ENCODE data around the gene OSTM1.
A peak's percentile ranks its signal among the peaks of the same experiment; 100 is the strongest.

Gene OSTM1

GRCh38 chr6:108074359-108075144 lies at the start of gene OSTM1:
Gene OSTM1 (minus strand): TSS chr6:108074741. CDS start chr6:108074651, 90 bp downstream.
- no peak for FAIRE-seq

GRCh38 chr6:108123946-108124345 lies 49.4 kb upstream of the OSTM1 start:
- FAIRE-seq: no peak

GRCh38 chr6:108123481-108123929 lies 49.0 kb upstream of the OSTM1 start:
- no peak for FAIRE-seq

DNA sequence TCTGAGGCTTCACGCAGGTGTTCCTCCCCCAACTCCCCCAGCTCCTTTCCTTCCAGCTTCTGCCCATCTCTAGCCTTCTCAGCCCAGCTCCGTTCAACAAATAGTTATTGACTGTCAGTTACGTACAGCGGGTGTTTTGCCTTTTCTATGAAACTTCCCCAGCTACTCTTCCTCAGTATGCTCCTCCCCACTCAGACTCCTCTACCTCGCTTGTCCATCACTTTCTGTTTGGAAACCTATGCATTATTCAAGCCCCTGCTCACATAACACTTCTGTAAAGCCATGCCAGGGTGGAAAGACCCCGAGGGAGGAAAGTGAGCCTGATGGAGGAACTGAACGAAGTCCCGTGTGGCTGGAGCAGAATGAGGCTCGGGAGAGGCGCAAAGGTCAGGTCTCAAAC lies 47.1 kb upstream of the OSTM1 start:
- FAIRE-seq: no peak

GRCh38 chr6:108120311-108120710 lies 45.8 kb upstream of the OSTM1 start:
- no peak for FAIRE-seq

- no peak for FAIRE-seq
These were observed 45.2 kb upstream of the OSTM1 start for GRCh38 chr6:108119769-108120141.

DNA sequence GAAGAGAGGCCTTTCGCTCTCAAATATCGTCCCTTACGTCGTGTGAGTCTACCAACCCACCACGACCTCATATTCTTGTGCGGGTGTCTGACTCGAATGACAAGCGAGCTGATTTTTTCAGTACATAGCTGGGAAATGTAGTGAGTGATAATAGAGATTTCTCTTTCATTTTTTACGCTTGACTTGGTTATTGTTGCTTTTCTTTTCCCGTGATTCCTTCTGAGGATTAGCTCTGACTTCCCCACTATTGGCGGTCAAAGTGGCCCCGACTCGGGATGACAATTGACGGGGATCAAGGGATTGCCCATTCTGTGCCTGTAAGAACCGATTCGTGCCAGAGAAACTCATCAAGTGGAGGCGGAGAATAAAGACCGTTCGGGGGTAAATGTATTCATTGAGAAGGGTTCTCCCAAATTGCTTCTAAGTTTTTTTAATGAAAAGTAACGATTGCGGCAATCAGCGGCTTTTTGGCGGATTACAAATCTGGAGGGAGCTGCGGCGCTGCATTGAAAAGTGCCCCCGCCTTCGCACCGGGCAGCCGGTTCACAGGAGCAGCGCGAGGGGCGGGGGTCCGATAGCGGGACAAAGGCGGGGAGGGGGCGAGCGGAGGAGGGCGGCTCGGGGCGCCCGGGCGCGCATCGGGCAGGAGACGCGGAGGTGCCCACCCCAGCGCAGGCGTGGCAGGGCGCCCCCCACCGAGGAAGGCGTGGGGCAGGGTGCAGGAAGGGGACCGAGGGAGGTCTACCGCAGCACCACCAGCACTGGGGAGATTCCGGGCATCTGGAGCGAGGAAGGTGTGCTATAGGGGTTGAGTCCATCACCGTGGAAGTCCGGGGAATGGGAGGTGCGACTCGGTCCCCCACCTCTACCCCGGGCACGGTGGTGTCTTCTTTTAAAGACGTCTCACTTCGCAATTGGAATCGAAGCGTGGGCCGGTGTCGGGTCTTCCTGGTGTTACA lies 44.5 kb upstream of the OSTM1 start:
- FAIRE-seq: no peak

DNA sequence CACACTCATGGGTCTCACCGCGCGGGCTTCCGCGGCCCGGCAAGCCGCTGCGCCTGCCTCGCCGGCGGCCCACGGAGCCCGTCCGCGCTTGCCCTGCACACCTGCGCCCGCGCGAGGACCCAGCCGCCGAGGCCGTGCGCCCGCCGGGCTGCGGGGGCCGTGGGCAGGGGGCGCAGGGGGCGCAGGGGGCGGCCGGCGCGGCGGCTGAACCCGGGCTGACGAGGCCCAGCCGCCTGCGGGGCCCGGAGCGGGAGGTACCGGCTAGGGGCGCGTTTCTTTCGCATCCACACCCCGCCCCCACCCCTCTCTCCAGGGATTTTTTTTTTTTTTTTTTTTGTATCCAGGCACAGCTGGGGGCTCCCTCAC lies 43.8 kb upstream of the OSTM1 start:
- no peak for FAIRE-seq

DNA sequence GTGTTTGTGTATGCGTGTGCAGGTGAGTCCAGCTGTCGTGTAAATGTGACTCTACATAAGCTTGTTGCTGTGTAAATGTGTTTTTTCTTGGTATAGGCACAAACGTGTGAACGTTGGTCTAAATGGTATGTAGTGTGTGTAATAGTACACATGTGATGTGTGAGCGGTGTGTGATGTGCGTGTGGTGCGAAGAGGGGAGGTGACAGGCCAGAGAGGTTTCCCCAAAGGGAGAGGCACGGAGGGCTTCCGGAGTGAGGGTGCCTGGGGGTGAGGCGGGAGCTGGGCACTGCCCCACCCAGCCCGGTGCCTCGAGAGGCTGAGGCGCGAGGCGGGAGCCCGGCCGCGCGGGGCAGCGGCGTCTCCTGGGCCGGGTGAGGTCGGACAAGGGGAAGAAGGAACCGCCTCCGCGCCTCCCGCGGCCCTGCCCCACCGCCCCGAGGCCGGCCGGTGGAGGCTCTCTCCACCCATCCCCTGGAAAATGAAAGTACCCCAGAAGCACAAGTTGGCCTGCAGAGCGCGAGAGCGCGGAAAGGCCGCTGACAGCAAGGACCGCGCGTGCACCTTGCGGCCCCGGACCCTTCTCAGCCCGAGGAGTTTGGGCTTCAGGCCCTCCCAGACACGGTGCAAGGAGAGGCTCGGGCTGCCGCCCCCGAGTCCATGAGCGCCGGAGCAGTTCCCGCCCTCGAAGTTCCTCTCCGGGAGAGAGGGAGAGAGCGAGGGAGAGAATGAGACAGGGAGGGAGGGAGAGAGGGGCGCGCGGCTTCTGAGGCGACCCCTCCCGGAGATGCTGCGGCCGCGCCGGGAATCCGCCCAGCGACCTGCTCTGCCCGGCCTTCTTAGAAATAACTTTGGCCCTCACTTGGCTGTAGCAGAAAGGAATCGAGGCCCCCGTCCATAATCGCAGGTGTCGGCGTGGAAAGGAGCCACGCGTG lies 43.2 kb upstream of the OSTM1 start:
- no peak for FAIRE-seq

GRCh38 chr6:108116546-108117426 lies 42.2 kb upstream of the OSTM1 start:
- no peak for FAIRE-seq

DNA sequence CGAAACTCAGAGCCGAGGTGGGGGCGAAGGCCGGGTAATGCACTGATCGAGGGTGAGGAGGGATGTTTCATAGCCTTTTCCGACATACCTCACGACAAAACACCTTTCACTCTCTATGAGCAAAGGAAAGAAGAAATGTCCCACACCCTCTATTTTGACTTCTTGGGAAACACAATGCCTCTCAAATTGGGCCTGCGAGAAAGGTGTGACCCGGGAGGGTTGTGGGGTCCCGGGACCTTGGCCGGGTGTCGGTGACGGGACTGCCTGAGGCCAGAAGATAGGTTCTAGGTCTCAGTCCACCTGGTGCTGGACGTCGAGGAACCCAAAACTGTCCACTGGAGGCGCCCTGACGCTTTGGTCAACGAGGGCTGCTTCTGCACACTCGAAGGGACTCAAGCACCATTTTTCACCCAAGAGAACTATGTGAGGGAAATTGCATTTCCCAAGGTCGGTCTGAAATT lies 41.1 kb upstream of the OSTM1 start:
- no peak for FAIRE-seq

GRCh38 chr6:108114841-108115597 lies 40.5 kb upstream of the OSTM1 start:
- FAIRE-seq: no peak

- FAIRE-seq: peak; percentile 94
These were observed 39.3 kb upstream of the OSTM1 start for GRCh38 chr6:108113557-108114519.

- FAIRE-seq: no peak
These were observed 33.8 kb upstream of the OSTM1 start for GRCh38 chr6:108108374-108108773.

DNA sequence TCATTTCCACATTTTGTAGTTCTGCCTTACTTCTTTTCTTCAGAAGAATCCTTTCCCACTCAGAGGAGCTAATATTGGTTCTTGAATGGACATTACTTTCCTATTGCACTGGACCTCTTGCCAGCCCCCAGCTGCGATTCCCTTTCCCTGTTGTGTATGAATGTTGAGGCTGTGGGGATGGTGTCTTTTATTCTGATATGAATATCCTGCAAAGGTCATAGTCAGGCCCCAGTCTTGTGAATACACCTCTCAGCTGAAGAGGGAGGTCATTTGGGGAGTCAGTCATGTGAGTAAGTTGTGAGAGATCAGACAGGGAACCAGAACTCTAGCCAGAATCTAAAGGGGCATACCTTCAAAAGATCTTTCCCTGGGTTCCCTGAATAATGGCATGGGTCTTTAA lies 32.6 kb upstream of the OSTM1 start:
- FAIRE-seq: no peak

- FAIRE-seq: no peak
These were observed 32.2 kb upstream of the OSTM1 start for GRCh38 chr6:108106694-108107093.

DNA sequence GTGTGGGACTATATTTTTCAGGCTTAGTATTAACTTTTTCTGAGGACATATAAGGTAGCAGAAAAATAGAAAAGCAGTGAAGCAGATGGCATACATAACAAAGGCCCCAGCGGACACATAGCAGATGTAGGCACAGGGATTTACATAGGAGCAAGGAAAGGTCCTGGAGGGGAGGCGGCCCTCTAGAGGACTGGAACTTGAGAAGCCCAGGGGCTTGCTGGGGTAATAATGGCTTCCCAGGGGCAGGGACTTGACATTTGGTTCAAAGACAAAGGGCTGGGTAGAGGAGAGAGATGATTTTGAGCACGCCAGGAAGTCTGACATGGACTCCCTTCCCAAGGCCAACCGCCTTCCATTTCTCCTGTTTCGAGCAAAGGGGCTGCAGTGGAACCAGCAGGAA lies 31.7 kb upstream of the OSTM1 start:
- FAIRE-seq: no peak

DNA sequence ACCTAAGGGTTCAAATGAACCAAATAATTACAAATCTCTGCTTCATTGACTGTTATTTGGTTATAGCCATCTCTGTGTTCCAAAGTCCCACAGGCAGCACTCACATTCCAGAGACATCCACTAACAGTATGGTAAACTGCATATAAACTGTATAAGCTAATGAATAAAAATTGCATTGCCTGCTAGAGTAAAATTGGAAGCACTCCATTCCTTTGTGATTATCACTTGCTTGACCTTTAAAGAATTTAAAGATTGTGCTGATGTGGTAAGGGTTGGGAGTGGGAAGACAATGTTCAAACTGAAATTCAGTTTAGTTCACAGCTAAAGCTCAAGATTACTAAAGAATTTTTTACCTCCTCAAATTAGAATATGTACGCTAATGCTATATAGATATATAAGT lies 31.0 kb upstream of the OSTM1 start:
- no peak for FAIRE-seq

DNA sequence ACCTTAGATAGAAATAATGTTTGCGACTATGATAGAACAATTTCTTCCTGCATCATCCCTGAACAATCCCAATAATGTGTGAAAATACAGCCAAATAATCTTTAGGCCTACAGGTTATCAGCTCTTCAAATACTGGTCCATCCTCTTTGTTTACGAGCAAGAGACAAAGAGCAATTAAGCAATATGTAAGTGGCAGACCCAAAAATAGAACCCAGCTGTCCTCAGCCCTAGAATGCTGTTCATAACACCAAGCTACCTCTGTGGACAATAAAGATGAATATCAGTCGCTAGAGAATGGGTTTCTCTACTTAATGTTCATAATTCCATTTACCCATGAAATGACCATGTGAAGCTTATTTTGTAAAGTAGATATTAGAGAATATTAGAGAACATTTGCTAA lies 28.4 kb upstream of the OSTM1 start:
- no peak for FAIRE-seq

GRCh38 chr6:108100003-108100402 lies 25.5 kb upstream of the OSTM1 start:
- FAIRE-seq: no peak
